Measurements from ENCODE around the gene NPL. TPM values are rescaled to one million over a fixed set of nuclear protein-coding genes. Genes with fewer than 3 reads are reported as not detected.

Gene NPL
- total and polyA plus RNA-seq, 2 of the 13 experiments (the other 11 are each of a cell fraction or from before 2014, with no cell fraction given) = 0.03 to 0.04 TPM

DNA sequence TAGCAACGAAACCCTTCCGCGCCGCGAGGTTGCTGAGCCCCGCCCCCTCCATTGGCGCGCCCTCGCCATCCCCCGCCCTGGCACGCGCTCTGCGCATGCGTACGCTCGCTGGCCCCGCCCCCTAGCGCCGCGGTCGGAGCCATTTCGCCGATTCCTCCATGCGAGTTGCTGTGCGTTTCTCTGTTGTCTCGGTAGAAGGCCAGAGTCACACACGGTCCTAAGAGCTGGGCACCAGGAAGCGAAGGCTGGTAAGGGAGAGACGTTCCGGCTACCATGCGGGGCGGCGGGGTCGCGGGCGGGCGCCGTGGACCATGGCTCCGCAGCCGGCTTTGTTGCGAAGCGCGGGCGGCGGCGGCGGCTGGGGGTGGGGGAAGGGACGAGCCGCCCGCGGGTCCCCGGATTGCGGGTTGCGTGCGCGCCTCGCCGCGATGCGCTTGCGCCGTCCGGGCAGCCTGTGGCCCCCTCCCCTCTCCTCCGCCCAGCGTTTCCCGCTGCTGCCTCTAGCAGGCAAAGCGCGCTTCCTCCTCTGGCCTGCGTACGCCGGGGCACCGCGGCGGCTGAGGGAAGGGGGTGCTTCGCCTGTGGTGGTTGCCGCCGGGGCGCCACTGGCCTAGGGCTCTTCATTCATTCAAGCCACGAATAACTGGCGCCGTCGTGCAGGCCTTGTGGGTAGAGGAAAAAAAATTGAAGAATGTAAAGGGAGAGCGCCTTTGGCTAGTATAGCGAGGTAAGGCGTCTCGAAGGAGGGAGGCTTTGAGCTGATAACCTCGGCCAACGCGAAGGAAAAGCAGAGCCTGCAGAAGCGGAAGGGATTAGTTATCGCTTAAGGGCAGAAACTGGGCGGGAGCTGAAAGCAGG lies 49.9 kb downstream of the NPL start, which contains the start of gene DHX9 (continued):
- TF ChIP-seq CREM (IDR thresholded peaks at IDR 0.05) (no peak), CREM (CRISPR knock-in tag; IDR thresholded peaks at IDR 0.05) (no peak), TBX2 (CRISPR knock-in tag; IDR thresholded peaks at IDR 0.05; ENCODE audit: borderline replicate concordance) (peak; percentile 56), CBX5 (CRISPR knock-in tag; IDR thresholded peaks at IDR 0.05; ENCODE audit: borderline replicate concordance) (0 out of 2 replicates have a peak, but pooled peaks have one; percentile 9), ZNF337 (CRISPR knock-in tag; IDR thresholded peaks at IDR 0.05; ENCODE audit: borderline replicate concordance, low read depth) (no peak), RXRA (CRISPR knock-in tag; IDR thresholded peaks at IDR 0.05) (no peak; the same call in 1 of the 2 replicates), KDM2A (CRISPR knock-in tag; IDR thresholded peaks at IDR 0.05; ENCODE audit: borderline replicate concordance, low read depth) (peak; percentile 39; the same call in 1 of the 2 replicates), RBM39 (IDR thresholded peaks at IDR 0.05; ENCODE audit: low read depth, low read length, poor library complexity, severe bottlenecking) (peak; percentile 80), ZNF614 (CRISPR knock-in tag; IDR thresholded peaks at IDR 0.05; ENCODE audit: borderline replicate concordance) (no peak), ZNF773 (CRISPR knock-in tag; IDR thresholded peaks at IDR 0.05; ENCODE audit: borderline replicate concordance) (0 out of 2 replicates have a peak, but pooled peaks have one; percentile 45), ZNF772 (CRISPR knock-in tag; IDR thresholded peaks at IDR 0.05) (peak; percentile 90), MEIS1 (CRISPR knock-in tag; IDR thresholded peaks at IDR 0.05; ENCODE audit: borderline replicate concordance) (no peak), RAD21 (CRISPR knock-in tag; IDR thresholded peaks at IDR 0.05) (peak; percentile 42; the same call in 1 of the 2 replicates), ZNF274 (CRISPR knock-in tag; IDR thresholded peaks at IDR 0.05) (0 out of 2 replicates have a peak, but pooled peaks have one; percentile 24), ZNF282 (IDR thresholded peaks at IDR 0.05; ENCODE audit: partially characterized antibody) (no peak), HNF4G (IDR thresholded peaks at IDR 0.05; ENCODE audit: borderline replicate concordance, low read depth, low read length) (no peak), HNF4G (CRISPR knock-in tag; IDR thresholded peaks at IDR 0.05; ENCODE audit: borderline replicate concordance, low read depth) (0 out of 2 replicates have a peak, but pooled peaks have one; percentile 62), JUND (CRISPR knock-in tag; IDR thresholded peaks at IDR 0.05) (no peak), TBP (CRISPR knock-in tag; IDR thresholded peaks at IDR 0.05) (no peak), TEAD3 (CRISPR knock-in tag; optimal IDR thresholded peaks at IDR 0.05; ENCODE audit: borderline replicate concordance) (peak; percentile 35)
- TF ChIP-seq, protein P1, sequence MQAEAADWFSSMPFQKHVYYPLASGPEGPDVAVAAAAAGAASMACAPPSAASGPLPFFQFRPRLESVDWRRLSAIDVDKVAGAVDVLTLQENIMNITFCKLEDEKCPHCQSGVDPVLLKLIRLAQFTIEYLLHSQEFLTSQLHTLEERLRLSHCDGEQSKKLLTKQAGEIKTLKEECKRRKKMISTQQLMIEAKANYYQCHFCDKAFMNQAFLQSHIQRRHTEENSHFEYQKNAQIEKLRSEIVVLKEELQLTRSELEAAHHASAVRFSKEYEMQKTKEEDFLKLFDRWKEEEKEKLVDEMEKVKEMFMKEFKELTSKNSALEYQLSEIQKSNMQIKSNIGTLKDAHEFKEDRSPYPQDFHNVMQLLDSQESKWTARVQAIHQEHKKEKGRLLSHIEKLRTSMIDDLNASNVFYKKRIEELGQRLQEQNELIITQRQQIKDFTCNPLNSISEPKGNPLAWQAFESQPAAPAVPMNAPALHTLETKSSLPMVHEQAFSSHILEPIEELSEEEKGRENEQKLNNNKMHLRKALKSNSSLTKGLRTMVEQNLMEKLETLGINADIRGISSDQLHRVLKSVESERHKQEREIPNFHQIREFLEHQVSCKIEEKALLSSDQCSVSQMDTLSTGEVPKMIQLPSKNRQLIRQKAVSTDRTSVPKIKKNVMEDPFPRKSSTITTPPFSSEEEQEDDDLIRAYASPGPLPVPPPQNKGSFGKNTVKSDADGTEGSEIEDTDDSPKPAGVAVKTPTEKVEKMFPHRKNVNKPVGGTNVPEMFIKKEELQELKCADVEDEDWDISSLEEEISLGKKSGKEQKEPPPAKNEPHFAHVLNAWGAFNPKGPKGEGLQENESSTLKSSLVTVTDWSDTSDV (CRISPR knock-in tag; IDR thresholded peaks at IDR 0.05) = peak; percentile 43; the same call in 1 of the 2 replicates
- TF ChIP-seq, protein P2, sequence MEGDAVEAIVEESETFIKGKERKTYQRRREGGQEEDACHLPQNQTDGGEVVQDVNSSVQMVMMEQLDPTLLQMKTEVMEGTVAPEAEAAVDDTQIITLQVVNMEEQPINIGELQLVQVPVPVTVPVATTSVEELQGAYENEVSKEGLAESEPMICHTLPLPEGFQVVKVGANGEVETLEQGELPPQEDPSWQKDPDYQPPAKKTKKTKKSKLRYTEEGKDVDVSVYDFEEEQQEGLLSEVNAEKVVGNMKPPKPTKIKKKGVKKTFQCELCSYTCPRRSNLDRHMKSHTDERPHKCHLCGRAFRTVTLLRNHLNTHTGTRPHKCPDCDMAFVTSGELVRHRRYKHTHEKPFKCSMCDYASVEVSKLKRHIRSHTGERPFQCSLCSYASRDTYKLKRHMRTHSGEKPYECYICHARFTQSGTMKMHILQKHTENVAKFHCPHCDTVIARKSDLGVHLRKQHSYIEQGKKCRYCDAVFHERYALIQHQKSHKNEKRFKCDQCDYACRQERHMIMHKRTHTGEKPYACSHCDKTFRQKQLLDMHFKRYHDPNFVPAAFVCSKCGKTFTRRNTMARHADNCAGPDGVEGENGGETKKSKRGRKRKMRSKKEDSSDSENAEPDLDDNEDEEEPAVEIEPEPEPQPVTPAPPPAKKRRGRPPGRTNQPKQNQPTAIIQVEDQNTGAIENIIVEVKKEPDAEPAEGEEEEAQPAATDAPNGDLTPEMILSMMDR (CRISPR knock-in tag; IDR thresholded peaks at IDR 0.05) = peak; percentile 42; the same call in 1 of the 2 replicates
- TF ChIP-seq, protein P3, sequence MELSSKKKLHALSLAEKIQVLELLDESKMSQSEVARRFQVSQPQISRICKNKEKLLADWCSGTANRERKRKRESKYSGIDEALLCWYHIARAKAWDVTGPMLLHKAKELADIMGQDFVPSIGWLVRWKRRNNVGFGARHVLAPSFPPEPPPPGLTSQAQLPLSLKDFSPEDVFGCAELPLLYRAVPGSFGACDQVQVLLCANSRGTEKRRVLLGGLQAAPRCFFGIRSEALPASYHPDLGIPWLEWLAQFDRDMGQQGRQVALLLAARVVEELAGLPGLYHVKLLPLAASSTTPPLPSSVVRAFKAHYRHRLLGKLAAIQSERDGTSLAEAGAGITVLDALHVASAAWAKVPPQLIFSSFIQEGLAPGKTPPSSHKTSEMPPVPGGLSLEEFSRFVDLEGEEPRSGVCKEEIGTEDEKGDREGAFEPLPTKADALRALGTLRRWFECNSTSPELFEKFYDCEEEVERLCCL (CRISPR knock-in tag; IDR thresholded peaks at IDR 0.05; ENCODE audit: borderline replicate concordance) = no peak

Data from HepG2 (cell line).